HG02623 (cell line): Measurements from ENCODE around the gene PLD3.
A peak's percentile ranks its signal among the peaks of the same experiment; 100 is the strongest.

Experiments
- ATAC-seq: cut with Tn5 transposase; IDR thresholded peaks from one replicate; pipeline ENCODE4 v1.9.1; 2021; ENCODE audit warnings: moderate library complexity; ENCODE audit not compliant: unreplicated experiment

PLD3 gene

GRCh38 chr19:40411958-40412499, 63.5 kb downstream of the PLD3 start:
- no peak for ATAC-seq

GRCh38 chr19:40412866-40413265, 64.4 kb downstream of the PLD3 start:
- no peak for ATAC-seq

- ATAC-seq: no peak
Observed at GRCh38 chr19:40413291-40413845, 64.9 kb downstream of the PLD3 start, which contains the start of gene PRX. Gene PRX, minus strand, starts transcription at chr19:40413378. Its CDS starts 5,446 bp downstream, at chr19:40407932.

GRCh38 chr19:40414542-40415535, 66.3 kb downstream of the PLD3 start:
- no peak for ATAC-seq

DNA sequence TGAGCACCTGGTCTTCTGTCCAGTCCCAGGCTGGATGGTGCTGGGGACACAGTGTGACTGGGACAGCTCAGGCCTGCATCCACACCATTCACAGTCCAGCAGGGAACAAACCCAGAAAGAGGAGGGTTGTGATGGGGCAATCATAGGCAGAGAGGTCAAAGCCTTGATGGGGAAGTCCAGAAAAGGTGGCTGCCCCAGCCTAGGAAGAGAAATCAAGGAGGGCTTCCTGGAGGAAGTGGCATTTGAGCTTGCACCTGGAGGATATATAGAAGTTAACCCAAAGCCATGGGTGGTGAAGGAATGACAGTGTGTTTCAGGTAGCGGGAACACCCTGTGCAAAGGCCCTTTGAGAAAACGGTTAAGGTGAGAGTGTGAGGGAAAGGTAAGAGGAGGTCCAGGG, 67.3 kb downstream of the PLD3 start:
- no peak for ATAC-seq

GRCh38 chr19:40416918-40417642, 68.6 kb downstream of the PLD3 start:
- no peak for ATAC-seq

GRCh38 chr19:40417643-40417981, 69.1 kb downstream of the PLD3 start:
- ATAC-seq: no peak

DNA sequence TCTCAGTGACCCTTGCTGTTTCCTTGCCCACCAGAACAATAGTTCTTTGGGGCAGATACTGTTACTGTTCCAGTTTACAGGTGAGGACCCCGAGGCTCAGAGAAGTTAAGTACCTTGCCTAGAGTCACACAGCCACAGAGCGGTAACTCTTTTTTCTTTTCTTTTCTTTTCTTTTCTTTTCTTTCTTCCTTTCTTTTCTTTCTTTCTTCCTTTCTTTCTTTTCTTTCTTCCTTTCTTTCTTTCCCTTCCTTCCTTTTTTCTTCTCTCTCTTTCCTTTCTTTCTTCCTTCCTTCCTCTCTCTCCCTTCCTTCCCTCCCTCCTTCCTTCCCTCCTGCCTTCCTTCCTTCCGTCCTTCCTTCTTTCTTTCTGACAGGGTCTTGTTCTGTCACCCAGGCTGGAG, 69.5 kb downstream of the PLD3 start:
- no peak for ATAC-seq

DNA sequence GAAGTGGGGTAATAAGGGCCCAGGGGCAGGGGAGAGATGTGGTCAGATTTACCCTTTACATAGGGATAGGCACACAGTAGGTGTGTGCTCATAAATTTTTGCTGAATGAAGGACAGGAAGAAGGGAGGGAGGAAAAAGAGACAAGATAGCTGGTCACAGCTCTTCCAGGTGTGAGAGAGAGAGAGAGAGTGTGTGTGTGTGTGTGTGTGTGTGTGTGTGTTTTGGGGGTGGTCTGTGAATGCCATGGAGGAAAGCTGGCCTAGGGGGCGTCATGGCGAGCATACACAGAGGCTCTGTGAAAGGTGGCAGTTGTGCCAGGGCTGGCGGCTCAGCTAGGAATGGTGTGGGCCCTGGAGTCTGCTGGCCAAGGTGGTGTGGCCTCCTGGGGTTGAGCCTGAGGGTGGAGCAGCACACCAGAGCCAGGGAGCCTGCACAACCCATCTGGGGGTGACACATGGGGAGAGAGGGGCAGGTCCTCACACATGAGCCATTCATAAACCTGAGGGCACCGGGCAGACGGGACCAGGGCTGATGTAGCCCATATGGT, 70.6 kb downstream of the PLD3 start:
- ATAC-seq: no peak

GRCh38 chr19:40419780-40420179, 71.3 kb downstream of the PLD3 start:
- ATAC-seq: no peak

DNA sequence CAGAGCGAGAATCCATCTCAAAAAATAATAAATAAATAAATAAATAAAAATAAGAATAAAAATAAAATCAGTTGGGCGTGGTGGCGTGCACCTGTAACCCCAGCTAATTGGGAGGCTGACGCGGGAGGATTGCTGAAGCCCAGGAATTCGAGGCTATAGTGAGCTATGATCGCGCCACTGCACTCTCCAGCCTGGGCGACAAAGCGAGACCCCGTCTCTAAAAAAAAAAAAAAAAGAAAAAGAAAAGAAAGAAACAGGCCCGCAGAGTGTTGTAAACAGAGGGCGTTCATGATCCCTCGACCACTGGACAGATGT, 71.9 kb downstream of the PLD3 start:
- ATAC-seq: no peak

DNA sequence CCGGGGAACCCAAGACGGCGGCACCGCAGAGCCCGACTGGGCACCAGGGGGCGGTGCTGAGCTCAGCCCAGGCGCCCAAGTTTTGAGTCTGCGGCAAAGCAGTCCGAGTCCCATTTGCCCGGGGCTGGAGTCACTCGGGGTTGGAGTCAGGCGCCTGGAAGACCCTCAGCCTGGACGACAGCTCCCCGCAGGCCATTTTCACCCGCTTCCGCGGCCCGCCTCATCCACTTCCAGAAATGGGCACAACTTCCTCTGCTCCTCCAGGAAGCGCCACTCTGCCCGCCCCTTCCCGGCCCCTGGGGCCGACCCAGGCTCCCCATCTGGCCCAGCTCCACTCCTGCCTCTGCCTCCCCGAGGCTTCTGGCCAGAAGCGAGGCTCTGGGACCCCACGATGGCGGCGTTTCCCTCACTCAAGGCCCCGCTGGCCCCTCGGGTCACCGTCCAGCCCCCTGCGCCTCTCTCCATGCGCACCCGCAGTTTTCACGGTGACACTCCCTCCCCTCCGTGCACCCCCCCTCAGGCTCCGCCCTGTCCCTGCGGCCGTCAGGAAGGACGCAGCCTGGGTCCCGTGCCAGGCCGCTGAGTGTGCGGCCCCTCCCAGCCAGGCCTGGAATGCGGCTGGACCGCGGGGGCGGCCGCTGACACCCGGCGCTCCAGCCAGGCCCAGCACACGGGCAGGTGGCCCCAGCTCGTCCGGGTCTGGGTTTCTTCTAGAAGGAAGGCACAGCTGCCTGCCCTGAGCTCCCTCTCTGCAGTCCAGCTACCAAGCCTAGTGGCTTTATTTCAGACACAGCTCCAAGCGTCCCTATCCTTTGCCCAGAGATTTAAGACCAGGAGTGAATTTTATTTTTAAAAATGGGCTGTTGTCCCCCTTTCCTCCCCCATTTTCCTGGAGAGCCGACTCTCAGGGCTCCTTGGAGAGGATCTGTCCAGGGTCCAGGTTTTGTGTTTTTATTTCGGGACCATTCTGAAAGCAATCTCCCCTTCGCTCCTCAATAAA, 72.6 kb downstream of the PLD3 start:
- no peak for ATAC-seq

DNA sequence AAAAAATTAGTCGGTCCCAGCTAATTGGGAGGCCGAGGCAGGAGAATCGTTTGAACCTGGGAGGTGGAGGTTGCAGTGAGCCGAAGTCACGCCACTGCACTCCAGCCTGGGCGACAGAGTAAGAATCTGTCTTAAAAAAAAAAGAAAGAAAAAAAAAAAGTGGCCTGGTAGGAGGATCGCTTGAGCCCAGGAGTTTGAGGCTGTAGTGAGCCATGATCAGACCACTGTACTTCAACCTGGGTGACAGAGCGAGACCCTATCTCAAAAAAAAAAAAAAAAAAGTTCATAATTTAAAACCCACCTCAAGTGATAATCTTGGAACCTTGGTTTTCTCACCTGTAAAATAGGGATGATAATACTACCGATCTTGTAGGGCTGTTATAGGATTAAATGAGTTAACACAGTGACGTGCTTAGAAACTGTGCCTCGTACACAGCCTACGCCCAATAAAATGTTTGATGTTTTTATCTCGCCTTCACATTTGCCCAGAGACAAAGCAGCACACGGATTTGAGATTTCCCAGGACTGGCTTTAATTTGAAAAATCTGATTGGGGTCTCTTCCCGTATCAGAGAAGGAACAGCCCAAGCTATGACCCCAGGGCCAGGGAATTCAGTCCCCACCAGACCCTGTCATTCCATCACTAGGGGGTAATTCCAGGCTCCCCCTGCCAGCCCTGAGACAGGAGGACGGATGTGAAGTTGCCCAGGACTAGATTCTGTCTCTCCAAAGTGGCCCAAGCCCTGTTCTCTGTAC, 73.7 kb downstream of the PLD3 start:
- ATAC-seq: no peak

DNA sequence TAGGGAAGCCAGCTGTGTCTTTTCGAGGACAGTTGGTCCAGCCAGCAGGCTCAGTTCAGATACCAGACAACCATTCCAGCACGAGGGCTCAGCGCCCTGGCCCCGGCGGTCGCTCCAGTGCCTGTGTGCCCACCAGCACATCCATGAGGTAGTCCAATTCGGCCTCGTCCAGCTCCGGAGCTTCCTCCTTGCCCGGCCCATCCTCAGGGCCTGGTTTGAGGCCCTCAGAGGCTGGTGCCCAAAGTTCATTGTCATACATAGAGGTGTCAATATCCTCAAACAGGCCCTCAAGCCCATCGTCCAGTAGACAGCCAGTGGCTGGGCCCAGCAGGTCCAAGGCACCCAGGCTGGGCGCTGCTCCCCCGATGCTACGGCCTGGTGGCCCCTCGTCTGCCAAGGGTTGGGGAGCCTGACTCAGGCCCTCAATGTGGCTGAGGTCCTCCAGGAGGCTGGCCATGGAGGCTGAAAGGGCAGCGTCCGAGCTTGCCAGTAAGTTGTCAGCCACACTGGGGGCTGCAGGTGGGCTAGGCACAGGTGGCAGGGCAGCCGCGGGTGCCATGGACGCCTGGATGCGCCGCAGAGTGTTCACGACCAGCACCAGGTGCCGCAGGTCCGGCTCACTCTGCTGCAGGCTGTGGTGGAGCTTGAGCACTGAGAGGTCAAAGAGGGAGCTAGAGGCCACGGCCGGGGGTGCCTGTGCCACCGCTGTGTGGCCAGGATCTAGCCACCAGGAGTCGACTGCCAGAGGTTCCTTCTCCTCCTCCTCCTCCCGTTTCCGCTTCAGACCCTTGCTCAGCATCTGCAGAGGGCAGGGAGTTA, 74.5 kb downstream of the PLD3 start:
- no peak for ATAC-seq

GRCh38 chr19:40423938-40424337, 75.4 kb downstream of the PLD3 start:
- ATAC-seq: no peak

DNA sequence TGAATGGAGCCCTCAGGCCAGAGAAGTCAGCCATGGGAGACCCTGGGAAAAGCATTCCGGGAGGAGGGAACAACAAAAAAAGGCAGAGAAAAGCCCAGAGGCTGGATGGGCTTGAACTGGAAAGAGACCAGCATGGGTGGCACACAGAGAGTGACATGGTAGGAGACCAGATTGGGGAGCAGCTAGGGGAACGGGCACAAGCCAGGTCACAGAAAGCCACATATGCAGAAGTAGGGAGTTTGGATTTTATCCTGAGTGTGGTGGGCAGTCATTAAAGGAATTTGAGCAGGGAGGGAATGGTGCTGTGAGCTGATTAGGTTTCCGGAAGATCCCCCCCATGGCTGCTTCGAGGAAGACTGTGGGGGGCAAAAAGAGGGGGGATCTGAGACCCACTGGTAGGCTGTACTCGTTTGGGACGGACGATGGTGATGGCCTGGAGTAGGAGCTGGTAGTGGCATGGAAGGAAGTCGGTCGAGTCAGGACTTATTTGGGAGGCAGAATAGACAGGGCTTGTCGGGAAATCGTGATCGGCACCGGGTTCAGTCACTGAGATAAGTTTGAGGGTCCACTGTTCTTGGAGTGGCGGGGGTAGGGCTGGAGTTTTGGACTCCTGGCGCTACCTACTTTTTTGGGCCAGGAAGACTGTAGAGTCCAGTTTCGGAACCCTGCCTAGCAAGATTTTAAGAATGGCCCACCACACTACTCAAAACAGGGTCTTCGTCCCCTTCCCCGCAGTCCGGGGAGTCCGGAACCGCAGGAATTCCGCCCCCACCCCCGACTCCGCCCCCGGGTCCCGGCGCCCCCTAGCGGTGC, 76.3 kb downstream of the PLD3 start:
- ATAC-seq: no peak

GRCh38 chr19:40425450-40426287, 77.2 kb downstream of the PLD3 start, which contains the start of gene SERTAD1:
Gene SERTAD1, minus strand, starts transcription at chr19:40425992. Its CDS starts 2,446 bp downstream, at chr19:40423546.
- peak; percentile 73 for ATAC-seq
